GDM1 (cell line): Measurements from ENCODE around the gene CD14.
"Not testable (repeated sequence)": the region's sequence is repeated elsewhere in the genome, so short reads cannot be mapped to it uniquely, and the experiment has no call there.

Experiments used
- DNase-seq: peaks from one replicate; lab custom pipeline; 2025; lab: John Stamatoyannopoulos, UW

The CD14 gene

DNA sequence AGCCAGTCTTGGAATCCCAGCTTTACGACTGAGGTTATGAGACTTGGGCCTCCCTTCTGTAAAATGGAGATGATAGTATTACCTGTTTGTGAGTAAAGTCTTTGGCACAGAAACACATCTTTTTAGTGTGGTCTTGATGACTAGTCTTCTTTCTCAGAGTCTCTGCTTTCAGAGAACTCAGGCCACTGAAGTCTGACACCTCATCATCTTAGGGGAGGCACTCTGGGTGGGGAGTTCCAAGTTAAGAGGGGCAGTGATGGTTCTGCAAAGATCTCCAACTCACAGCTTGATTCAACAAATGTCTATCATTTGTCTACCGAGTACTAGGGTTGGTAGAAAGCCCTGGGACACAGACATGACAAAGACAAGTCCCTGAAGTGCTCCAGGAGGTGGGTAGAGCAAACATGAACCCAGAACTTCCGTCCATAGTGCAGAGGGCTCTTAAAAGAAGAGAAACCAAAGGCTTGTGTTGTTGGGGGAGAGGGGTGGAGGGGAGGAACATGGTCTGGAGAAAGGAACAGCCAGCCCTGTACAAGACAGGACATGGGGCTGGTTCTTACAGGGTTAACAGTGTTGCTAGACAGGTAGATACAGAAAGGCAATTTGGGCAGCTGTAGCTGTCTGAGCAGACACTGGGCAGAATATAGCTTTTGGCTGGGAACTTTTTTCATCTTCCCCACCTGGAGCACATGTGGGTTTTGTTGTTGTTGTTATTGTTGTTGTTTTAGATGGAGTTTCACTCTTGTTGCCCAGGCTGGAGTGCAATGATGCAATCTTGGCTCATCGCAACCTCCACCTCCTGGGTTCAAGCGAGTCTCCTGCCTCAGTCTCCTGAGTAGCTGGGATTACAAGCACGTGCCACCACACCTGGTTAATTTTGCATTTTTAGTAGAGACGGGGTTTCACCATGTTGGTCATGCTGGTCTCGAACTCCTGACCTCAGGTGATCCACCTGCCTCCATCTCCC, 2.6 kb upstream of the CD14 start:
- DNase-seq: no peak

- DNase-seq: no peak
Observed at GRCh38 chr5:140634103-140634502, 1.1 kb upstream of the CD14 start.

DNA sequence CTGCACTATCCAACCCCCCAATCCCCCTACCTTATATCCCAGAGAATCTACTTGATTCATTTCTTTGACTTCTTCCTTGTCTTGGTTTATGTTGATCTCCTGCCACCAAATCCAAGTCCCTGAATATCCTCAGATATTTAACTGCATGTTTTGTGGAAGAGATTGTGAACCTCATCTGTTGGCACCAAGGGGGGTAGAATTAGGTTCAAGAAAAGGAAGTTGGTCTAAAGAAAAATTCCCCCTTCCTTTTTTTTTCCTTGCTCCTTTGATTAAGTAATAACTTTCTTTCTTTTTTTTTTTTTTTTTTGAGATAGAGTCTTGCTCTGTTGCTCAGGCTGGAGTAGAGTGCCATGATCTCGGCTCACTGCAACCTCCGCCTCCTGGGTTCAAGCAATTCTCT, 526 bp upstream of the CD14 start:
- DNase-seq: no peak

DNA sequence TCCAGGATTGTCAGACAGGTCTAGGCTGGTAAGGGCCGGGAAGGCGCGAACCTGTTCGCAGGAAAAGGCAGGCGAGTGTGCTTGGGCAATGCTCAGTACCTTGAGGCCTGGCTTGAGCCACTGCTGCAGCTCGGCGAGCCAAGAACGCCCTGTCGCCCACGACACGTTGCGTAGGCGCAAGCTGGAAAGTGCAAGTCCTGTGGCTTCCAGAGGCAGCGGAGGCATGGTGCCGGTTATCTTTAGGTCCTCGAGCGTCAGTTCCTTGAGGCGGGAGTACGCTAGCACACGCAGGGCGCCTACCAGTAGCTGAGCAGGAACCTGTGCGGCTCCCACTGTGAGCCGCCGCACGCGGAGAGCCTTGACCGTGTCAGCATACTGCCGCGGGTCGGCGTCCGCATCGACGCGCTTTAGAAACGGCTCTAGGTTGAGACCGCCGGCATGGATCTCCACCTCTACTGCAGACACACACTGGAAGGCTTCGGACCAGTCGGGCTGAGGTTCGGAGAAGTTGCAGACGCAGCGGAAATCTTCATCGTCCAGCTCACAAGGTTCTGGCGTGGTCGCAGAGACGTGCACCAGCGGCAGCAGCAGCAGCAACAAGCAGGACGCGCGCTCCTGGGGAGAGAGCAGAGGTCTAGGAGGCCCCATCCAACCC, 482 bp downstream of the CD14 start:
- no peak for DNase-seq

GRCh38 chr5:140631831-140632365, 1.1 kb downstream of the CD14 start:
- DNase-seq: no peak

- DNase-seq: no peak
Observed at GRCh38 chr5:140631036-140631417, 1.9 kb downstream of the CD14 start.

DNA sequence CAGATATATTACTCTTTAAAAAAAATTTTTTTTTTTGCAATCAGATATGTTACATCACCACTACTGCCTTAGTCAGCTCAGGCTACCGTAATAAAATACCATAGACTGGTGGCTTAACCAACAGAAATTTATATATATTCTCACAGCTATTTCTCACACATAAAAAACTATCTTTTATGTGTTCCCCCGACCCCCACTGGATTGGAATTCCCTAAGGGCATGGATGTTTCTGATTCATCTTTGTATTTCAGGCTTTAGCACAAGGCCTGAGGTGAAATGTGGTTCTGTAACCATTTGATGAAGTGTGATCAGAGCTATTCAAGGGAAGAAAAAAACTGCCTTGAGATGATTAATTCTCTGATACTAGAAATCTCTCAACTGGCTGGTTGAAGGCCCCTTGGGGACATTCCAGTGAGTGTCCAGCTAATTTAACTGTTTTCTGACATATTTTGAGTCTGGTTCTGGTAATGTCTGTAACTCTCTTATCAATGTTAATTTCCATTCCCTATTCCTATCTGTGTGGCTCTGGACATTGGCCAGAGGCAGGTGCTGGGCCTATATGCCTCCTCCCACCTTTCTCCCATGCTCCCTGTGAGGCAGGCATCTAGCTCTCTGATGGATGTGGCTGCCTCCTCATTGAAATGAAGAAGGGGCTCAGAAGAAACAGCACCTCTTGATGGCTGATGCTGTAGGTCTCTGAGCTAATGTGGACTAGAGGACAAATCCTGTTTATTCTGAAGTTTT, 2.5 kb downstream of the CD14 start:
- no peak for DNase-seq

DNA sequence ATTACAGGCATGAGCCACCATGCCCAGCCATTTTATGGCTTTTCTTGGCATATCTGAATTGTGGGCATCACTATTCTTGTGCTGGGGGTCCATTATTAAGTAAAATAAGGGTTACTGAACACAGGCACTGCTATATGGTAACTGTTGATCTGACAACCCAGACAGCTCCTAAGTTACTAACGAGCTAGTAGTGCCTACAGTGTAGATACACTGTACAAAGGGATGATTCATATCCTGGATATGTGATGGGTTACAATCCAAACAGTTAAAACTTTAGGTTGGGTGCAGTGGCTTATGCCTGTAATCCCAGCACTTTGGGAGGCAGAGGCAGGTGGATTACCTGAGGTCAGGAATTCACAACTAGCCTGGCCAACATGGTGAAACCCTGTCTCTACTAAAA, 4.3 kb downstream of the CD14 start:
- no peak for DNase-seq

GRCh38 chr5:140627972-140628371, 5.0 kb downstream of the CD14 start:
- DNase-seq: no peak

- DNase-seq: not testable (repeated sequence)
Observed at GRCh38 chr5:140624886-140625285, 8.1 kb downstream of the CD14 start.

DNA sequence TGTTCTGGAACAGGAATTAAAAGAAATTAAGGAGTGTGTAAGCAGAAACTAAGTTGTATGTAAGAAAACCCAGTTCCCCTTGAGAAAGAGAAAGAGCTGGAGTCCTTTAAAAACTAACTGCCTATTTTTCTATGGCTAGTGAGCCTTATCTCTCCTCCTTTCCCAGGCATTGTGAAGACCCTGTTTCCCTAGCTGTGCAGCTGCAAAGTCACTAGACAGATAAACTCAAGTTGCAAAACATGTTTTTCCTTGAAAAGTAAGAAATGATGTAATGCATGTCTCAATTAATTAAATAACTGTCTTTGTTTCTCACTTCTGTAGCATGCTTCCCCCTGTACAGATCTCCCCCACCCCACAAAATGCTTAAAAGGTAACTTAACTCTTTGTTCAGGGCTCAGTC, 9.9 kb downstream of the CD14 start:
- not testable (repeated sequence) for DNase-seq

DNA sequence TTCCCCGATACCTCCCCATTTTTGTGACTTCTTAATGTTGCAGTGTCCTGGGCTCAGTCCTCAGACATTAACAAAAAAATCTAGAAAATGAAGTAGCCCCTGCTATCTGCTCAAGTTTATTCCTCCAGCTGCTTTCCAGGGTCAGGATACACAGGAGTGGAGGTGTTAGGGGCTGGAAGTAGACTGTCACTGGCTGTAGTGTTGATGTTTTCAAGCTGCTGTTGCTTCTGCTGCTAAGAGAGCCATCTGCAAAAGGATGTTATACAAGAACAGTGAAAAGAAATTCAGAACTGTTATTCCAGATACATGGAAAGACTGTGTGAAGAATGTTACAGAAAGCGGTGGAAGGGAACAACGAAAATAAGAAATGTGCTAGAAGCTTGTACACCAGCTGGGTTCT, 10.7 kb downstream of the CD14 start:
- no peak for DNase-seq

GRCh38 chr5:140611020-140611521, 21.9 kb downstream of the CD14 start:
- DNase-seq: peak; percentile 7

- DNase-seq: no peak
Observed at GRCh38 chr5:140609126-140609525, 23.8 kb downstream of the CD14 start.

DNA sequence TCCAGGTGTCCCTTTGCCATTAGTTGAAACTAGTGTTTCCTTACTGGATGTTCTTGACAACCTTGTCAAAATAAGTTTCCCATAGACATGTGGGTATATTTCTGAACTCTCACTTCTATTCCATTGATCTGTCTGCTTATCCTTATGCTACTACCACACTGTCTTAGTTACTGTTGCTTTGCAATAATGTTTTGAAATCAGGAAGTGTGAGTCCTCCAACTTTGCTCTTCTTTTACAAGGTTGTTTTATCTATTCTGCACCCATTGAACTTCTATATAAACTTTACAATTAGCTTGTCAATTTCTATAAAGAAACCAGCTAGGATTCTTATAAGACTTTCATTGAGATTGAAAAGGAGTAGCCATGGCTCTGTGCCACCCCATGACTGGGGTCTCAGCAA, 24.3 kb downstream of the CD14 start:
- DNase-seq: no peak

DNA sequence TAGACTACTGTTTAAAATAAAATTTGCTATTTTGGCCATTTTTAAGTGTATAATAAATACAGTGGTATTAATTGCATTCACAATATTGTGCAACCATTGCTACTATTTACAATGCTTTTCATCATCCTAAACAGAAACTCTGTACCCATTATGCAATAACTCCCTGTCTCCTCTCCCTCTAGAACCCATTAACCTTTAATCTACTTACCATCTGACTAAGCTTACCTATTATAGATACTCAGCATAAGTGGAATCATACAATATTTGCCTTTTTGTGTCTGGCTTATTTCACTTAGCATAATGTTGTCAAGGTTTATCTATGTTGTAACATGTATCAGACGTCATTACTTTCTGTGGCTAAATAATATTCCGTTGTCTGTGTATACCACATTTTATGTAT, 25.9 kb downstream of the CD14 start:
- no peak for DNase-seq

DNA sequence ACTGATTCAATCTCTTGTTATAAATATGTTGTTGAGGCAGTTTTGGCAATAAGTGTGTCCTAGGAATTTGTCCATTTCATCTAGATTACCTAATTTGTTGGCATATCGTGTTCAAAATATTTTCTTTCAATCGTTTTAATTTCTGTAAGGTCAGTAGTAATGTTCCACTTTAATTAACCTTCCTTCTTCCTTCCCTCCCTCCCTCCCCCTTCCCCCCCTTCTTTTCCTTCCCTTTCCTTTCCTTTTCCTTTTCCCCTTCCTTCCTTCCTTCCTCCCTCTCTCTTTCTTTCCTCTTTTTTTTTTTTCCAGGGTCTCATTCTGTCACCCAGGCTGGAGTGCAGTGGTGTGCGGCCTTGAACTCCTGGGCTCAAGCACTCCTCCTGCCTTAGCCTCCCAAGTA, 27.1 kb downstream of the CD14 start:
- DNase-seq: no peak

- DNase-seq: no peak
Observed at GRCh38 chr5:140603734-140604133, 29.2 kb downstream of the CD14 start.

GRCh38 chr5:140603446-140603698, 29.6 kb downstream of the CD14 start:
- DNase-seq: not testable (repeated sequence)

GRCh38 chr5:140602147-140602546, 30.8 kb downstream of the CD14 start:
- DNase-seq: no peak

DNA sequence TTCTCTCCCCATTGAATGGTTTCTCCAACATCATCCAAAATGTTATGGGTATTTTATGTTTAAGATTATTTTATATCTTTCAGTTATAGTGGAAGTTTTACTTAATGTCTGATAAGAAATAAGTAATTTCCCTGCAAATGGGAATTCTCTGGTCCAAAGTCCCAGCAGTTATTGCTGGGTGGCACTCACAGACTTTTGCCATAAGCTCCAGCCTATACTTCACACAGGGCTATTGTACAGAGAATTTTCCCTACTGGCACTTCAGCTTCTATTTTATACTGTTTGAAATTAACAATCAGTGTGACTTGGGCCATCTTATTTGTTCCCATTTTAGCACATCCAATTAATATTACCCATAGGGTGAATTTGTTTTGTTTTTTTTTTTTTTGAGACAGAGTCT, 32.9 kb downstream of the CD14 start:
- no peak for DNase-seq

DNA sequence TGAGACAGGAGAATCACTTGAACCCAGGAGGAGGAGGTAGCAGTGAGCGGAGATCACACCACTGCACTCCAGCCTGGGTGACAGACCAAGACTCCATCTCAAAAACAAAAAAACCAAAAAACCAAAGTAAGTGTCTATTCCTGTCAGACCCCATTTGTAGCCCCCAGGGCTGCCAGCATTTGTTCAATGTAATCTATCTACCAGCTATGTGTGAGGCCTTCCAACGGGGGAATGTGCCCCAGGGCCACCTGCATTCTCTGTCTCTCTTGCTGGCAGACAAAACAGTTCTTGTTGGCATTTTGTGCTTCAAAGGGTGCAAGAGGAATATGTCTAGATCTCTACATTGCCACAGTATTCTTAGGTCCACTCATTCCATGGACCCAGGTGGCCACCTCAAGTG, 34.1 kb downstream of the CD14 start:
- no peak for DNase-seq

GRCh38 chr5:140596321-140596741, 36.6 kb downstream of the CD14 start:
- DNase-seq: no peak
